HG02884 (cell line): ENCODE results near the gene ZBTB16.

Source experiments
- ATAC-seq: cut with Tn5 transposase; IDR thresholded peaks from one replicate; pipeline ENCODE4 v1.9.1; 2021; ENCODE audit warnings: mild to moderate bottlenecking, moderate library complexity; ENCODE audit not compliant: unreplicated experiment

The ZBTB16 gene

DNA sequence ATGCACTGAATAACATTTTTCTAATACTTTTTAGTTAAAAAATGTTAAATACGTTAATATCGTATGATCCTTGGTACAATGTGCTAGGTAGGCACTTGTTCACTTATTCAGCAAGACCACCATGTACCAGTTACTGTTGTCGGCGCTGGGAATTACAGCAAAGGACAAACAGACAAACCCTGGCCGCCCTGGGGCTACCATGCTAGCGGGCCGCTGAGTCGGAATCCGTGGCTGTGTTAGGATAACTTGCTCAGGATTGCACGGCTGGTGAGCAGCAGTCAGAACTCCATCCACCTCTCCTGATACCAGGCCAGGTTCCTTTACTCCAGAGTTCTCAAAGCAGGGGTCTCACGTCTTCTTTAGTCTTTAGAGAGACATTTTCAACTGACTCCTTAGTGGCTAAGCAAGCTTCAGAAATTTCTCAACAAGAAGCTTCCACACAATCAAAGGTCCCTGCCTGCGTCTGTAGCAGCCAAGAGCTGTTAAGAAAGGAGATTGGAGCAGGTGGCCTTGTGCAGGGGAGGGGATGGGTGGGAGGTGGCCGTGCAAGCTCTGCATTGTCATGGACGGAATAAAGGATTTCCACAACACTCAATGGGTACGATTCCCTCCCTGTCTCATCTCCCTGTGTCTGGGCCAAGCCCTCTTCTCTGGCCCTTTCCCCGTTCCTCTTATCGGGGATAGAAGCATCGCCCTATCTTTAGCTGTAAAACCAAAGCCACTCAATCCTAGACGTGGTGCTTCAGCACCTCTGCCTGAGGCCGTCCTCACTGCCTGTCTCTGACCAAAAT, 196.9 kb downstream of the ZBTB16 start:
- ATAC-seq, result no peak

DNA sequence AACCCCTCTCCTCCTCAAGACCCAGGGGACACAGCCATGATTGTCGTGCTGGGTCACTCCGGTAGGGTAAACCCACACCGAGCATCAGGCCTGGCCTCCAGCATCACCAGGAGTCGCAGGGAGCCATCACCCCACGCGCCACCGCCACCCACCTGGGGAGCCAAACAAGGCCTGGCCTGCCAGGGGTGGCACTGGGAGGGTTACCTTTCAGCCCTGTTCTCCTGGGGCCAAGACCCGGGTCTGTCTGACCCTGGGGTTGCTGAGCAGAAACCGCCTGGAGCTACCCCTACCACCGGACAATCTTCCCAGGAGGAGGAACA, 197.4 kb downstream of the ZBTB16 start:
- ATAC-seq, result no peak

DNA sequence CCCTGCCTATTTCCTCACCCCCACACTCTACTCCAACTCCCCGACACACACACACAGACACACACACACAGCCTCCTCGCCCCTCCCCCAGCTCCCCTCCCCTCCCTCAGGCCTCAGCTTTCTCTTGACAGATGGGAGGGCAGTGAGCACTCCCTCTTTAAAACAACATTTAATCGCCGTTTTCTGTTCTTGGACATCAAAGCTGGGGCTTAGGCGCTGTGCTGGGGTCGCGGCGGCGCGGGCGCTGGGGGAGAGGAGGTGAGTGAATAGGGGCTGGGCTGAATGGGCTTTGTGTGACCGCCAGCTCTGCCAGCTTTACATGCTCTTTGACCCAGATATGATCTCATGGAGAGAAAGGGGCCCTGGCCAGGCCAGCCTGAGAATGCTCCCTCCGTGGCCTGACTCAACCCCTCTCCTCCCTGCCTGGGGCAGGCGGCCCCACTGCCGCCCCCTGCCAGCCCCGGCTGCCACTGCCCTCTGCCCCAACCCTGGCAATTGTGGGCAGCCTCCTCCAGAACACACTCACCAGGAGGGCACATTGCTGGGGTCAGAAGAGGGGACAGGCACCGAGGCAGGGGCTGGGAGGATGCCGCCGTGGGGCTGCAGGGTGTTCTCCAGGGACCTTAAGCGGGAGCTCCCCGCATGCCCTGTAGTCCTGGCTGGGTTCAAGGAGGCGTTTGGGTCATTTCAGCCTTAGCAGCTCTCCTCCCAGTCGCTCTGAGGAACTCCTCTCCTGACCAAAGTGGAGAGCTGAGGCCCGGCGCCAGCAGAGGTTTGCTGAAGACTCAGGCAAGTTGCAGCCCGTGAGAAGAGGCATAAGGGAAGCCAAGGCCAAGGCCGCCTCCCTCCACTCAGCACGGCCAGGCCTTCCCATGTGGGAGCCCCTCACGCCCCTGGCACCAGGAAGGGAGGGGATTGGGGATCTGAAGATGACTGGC, 198.4 kb downstream of the ZBTB16 start:
- ATAC-seq, result no peak

DNA sequence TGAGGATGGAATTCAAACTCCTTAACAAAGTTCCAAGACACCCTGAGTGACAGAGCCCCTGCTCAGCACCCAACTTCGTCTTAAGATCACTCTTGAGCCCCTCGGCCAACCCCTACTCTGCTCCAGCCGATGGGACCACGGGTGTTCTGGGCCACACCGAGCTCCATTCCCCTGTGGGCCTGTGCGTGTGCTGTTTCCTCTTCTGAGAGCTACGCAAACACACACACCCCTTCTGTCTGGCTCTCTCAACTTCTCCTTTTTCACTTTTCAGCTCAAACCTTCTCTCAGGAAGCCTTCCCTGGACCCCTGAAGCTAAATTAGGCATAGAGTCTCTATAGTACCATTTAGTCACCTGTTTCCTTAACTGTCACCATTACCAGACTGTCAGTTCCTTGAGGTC, 199.2 kb downstream of the ZBTB16 start:
- no peak for ATAC-seq

DNA sequence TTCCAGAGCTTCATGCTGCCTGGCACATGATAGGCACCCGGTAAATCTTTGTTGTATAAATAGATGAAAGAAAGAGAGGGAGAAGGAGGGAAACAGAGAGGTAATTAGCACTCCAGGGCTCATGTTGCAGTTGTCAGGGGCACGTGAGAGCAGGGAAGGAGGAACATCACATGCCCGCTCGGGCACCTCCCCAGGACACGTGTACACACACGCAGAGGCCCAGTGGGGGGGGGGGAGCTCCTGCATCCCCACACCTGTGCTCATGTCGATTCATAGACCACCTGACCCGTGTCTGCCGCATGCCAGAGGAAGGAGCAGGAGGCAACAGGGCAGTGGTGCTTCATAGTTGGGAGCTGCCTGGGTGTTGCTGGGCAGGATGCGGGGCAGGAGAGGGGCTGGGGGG, 199.6 kb downstream of the ZBTB16 start:
- ATAC-seq, result no peak

DNA sequence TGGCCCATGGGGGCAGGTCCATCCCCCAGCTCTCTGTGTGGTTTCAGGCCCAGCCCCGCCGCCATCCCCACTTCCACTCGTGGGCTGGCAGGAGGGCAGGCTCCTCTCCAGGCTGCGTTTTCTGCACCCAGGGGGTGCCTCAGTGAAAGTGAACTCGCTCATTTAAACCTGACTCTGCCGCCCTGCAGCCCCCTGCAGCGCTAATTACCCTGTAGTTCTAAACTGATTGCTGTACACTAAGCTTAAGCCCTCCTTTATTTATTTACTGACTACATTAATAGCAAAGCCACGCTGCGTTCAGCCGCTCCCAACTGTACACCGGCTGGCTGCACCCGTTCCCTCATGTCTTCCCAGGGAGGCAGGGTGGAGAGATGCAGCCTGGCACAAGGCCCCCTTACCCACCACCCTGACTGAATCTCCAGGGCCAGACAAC, 200.1 kb downstream of the ZBTB16 start:
- no peak for ATAC-seq

DNA sequence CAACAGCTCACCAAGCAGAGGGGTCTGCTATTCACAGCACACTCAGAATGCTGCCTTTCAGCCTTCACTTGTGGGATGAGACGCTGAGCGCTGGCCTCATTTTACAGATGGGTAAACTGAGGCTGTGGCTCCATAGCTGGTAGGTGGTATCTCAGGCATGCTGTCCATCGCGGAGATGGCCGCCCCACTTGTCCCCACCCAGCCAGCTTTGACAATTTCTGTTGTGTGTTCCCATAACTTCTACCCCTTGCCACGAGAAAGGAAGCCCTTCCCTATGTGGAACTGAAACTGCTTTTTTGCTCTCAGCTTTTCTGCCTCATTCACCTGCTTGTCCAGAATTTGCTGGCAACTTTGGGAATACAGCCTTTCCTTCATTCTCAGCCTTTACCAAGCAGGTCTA, 200.6 kb downstream of the ZBTB16 start:
- no peak for ATAC-seq

DNA sequence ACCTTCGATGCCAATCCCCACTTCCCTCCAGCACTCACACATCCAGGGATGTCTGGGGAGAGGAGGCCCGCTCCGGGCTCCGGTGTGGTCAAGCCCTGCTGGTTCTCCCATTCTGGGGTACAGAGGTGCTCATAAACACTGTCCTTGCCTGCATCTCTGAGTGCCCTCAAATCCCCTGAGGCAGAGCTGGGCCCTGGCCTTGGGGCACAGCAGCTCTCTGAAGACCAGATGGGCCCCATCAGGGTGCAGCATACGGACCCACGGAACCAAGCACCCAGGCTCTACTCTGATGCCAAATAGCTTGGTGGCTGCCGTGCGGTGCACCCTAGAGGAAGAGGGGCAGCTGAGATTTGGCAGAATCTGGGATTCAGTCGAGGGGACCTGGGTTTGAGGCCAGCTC, 201.0 kb downstream of the ZBTB16 start:
- no peak for ATAC-seq

DNA sequence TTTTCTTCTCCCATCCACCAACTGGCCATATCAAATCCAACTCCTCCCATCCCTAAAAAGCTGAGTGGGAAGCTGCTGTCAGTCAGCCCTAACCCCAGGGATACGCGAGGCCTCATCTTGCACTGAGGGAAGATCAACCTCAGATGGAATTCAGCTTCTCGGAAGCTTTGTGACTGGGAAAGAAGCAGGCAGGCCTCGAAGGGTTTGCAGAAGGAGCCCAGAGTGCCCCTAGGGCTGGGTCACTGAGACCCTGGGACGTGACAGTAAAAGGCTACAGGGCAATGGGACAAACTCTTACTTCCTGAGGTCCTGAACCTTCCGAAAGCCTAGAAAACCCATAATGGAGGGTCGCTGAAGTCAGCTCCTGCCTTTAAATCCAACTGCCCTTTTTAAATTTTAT, 202.3 kb downstream of the ZBTB16 start:
- ATAC-seq, result no peak

DNA sequence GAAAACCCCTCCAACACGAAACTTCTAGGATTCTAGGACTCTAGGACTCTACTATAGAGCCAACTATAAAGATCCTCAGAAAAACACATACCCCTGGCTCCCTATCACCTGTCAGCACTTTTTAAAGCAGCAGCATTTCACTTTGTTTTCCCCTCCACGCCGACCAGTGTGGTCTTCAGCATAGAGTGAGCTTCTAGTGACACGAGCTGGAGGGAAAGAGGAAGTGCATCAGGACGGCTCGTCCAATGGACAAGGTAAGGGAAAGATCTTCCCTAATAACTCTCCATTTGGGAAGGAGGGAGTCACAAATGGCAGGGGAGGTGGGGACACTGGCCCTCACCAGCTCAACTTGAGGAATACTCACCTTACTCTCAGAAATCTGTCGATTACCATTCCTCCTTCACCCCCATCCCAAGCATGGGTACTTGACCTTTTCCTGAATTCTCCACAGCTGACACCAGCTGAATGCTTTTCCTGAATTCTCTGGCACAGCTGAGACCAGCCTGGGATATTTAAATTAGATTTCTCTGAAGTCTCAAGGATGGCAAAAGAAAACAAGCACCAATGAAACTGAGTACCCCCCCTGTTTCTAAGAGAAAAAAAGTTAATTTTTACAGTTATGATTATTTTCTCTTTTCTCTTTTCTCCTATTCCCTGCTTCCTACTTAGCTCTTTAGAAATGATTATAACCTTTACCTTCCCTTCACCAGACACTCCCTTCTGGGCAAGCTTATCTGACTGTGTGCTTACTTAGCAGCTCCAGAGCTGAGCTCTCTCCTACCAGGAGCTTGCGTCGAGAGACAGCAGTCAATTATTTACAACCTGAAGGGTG, 203.4 kb downstream of the ZBTB16 start:
- no peak for ATAC-seq

DNA sequence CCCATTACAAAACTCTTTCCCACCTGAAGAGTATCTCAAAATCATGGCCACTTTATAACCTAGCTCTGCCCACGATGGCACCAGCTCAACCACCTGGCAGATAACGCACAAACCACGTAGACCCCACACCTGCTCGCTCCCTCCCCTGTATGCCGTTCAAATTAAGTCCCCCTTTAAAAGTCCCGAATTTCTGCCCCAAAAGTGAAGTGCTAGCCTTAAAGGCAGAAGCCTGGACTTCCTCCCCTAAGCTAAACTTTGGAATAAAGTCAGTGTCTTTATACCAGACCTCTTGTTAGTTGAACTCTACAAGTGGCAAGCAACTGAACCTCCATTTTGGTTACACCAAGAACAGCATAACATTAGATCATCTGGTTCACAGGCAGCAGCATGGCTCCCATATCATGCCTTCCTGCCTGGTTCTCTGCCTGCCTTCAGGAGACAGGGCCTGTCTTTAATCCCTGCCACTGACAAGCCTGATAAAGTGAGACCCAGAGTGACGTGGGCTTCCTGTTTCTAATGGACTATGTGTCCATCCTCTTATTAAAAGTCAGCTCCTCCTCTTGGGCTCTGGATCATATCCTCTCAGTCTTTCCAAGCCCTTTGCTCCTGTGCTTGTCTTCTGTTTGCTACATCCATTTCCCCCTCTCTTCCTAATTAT, 204.1 kb downstream of the ZBTB16 start:
- ATAC-seq, result no peak

DNA sequence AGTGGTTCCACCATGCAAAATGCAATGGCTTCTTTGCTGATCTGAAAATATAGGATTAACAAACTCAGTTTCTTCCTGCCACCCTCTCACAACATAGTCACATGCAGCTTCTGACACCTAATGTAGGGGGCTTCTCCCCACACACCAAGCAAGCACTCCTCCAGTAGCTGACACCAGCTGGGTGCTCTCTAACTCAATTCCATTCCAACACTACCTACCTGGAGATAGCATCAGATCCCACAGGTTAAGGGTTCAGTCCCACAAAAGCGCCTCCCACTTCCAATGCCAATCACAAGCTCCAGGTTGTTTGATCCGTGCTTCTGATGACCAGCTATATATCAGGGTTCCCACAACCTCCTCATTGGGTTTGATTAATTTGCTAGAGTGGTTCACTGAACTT, 204.9 kb downstream of the ZBTB16 start:
- no peak for ATAC-seq

DNA sequence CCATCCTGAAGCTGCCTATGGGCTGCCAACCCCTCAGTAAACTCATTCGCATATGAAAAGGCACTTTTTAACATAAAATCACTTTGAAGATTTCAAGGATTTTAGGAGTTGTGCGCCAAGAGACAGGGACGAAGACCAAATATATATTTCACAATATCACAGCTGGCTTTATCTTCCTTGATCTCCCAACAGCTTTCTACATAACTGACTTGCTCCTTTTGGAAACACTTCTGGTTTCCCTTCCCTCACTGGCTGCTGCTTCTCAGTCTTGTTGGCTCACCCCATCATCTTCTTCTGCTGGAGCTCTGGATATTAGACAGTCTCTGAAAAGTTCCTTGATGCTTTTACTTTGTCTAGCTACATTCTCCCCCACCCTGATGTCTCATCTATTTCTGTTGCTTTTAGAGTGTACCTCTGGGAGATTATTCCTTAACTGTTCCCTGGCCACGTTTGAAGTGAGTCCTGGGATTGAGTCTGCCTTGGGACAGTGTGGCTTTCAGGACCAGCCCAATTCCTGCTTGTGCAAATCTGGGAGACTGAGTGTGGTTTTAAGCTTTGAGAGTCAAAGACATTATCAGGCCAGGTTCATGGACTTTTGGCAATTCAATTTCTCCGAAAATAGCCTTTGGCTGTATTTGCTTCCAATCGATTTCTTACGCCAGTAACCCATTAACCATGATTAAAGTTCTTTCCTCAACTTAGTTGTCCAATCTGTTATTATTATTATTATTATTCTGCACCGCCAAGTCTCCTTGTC, 205.8 kb downstream of the ZBTB16 start:
- no peak for ATAC-seq

DNA sequence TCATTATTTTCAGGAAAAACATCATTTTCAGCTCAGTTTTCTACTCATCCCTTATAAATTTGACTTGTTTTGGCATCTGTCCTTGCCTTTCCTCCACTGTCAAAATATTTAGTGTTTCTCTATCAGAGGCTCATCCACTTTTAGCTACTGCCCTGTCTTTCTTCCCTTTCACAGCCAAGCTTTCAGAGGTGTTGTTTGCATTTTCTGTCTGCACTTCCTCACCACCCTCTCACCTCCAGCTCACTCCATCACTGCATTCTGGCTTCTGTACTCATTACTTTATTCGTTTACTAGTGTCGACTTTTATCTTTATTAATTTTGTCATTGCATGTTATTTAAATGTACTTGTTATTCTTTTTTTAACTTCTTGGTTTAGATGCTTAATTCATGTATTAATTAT, 210.0 kb downstream of the ZBTB16 start:
- ATAC-seq, result no peak

DNA sequence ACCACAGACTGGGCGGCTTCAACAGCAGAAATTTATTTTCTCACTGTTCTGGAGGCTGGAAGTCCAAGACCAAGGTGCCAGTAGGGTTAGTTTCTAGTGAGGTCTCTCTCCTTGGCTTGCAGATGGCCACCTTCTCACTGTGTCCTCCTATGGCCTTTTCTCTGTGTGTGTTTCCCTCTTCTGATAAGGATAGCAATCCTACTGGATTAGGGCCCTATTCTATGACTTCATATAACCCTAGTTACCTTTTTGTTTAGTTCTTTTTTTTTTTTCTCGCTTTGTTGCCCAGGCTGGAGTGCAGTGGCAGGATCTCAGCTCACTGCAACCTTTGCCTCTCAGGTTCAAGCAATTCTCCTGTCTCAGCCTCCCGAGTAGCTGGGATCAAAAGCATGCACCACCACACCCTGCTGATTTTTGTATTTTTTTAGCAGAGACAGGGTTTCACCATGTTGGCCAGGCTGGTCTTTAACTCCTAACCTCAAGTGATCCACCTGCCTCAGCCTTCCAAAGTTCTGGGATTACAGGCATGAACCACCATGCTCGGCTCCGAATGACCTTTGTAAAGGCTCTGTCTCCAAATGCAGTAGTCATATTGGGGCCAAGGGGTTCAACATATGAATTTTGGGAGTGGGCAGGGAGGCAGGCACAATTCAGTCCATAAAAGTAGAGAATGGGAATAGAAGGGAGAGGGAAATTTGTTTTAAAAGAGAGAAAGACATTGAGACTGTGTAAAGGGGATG, 211.2 kb downstream of the ZBTB16 start:
- ATAC-seq, result no peak

DNA sequence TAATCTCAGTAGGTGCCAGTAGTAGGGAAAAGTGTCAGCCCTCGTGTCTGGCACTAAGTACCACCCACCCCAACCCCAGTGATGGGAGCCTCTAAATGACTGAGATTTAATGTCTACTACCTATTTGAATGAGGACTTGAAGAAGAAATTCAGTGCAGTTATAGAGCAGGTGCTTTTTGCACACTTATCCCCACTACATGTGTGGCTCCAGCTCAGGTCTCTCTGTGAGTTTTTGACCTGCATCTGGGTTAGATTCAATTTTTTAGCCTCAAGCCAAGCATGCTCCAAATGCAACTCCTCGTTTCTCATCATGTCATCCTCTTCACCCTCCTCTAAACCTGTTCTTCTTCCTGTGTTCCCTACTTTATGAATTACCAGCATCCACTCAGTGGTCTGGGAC, 211.8 kb downstream of the ZBTB16 start:
- no peak for ATAC-seq

DNA sequence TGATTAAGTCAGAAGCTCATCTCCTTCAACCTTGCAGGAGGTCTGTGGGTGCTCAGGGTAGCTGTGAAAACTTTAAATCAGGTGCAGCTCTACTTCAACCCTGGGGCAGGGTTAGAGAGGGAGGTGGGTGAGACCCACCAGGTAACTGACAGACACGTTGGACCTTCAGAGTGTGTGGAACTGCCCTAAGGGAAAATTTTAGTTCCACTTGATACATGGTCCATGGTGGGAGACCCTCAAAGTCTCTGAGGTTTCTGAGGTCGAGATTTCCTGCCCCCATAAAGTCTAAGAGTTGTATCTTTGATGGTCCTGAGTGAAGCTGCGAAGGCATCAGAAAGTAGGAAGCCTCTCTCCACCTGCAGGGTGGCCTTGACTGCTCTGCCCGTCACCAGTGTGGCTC, 212.8 kb downstream of the ZBTB16 start:
- no peak for ATAC-seq

DNA sequence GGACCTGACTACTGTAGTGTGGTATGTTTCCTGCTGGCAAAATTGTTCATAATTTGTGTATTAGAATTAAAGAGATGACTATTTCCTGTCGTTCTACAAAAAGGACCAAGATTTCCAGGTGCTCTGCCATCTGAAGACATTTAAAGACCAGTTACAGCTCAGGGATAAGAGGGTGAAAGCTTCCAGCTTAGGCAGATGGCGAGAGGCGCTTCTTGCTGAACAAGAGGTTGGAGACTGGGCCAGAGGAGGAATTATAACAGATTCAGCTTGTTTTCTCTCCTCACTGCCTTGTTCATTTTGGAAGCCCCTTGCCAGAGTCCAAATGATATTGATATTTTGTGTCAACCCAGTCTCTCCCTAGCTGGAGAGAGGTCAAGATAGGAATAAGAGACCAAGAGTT, 213.6 kb downstream of the ZBTB16 start:
- ATAC-seq, result no peak

DNA sequence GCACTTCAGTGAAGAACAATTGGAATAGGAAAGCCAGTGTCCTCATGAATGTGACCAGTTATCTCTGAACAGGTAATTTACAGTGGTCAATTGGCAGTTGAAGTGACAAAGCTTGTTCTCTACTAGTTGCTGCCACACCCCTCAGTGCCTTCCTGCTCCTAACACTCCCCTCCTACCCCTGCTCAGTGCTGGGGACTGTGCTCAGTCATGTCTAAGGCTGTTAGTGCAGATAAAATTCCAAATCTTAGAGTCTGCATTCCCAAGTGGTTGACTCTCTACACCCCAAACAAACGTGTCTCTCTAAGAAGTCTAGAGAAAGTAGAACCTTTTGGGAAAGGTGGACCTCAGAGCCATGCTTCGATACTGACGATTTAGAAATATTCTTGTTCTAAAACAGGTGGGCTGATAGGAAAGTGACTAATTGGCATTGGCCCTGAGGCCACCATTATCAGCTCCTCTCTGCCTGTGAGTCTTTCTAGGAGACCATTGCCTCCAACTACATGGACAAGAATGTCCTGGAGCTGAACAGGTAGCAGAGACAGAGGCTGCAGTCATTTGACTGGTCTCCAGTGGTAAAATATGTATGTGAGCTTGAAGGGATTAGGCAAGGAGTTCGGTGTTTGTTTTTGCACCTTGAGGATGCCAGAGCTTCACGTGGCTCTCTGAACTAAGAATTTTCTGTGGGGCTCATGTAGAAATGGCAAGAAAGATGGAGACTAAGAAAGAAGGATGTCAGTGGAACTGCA, 214.6 kb downstream of the ZBTB16 start:
- no peak for ATAC-seq
